Stimulated activated CD8-positive, alpha-beta memory T cell treated with anti-CD3 and anti-CD28 coated beads, Interleukin-4, amount 100 ng/mL, for 48 hours (primary cell): Measurements from ENCODE around the gene PDZD2.

ENCODE experiments used
- DNase-seq: peaks from one replicate; pipeline ENCODE4 v3.0.0-alpha.2; 2020

PDZD2 gene

GRCh38 chr5:31889001-31889561 is 250.2 kb downstream of the PDZD2 start:
- DNase-seq, result no peak

GRCh38 chr5:31890046-31890445 is 251.1 kb downstream of the PDZD2 start:
- DNase-seq, result no peak

- no peak for DNase-seq
Observed at GRCh38 chr5:31894141-31894540, 255.2 kb downstream of the PDZD2 start.

- no peak for DNase-seq
Observed at GRCh38 chr5:31895199-31895820, 256.4 kb downstream of the PDZD2 start.

GRCh38 chr5:31898036-31898632 is 259.2 kb downstream of the PDZD2 start:
- DNase-seq, result no peak

GRCh38 chr5:31900296-31900865 is 261.4 kb downstream of the PDZD2 start:
- DNase-seq, result no peak

GRCh38 chr5:31901807-31902530 is 263.0 kb downstream of the PDZD2 start:
- no peak for DNase-seq

GRCh38 chr5:31908396-31908795 is 269.5 kb downstream of the PDZD2 start:
- no peak for DNase-seq

GRCh38 chr5:31909073-31909472 is 270.1 kb downstream of the PDZD2 start:
- DNase-seq, result no peak

- no peak for DNase-seq
Observed at GRCh38 chr5:31911291-31912265, 272.6 kb downstream of the PDZD2 start.

GRCh38 chr5:31913808-31914207 is 274.9 kb downstream of the PDZD2 start:
- DNase-seq, result no peak

GRCh38 chr5:31916327-31916726 is 277.4 kb downstream of the PDZD2 start:
- no peak for DNase-seq

- DNase-seq, result no peak
Observed at GRCh38 chr5:31918739-31919138, 279.8 kb downstream of the PDZD2 start.

GRCh38 chr5:31921852-31922305 is 282.9 kb downstream of the PDZD2 start:
- no peak for DNase-seq

GRCh38 chr5:31924005-31924404 is 285.1 kb downstream of the PDZD2 start:
- DNase-seq, result no peak

- DNase-seq, result no peak
Observed at GRCh38 chr5:31931874-31932273, 292.9 kb downstream of the PDZD2 start.

GRCh38 chr5:31934156-31934555 is 295.2 kb downstream of the PDZD2 start:
- no peak for DNase-seq

GRCh38 chr5:31935496-31936369 is 296.8 kb downstream of the PDZD2 start:
- DNase-seq, result no peak

- DNase-seq, result no peak
Observed at GRCh38 chr5:31936683-31937082, 297.8 kb downstream of the PDZD2 start.

GRCh38 chr5:31937226-31937625 is 298.3 kb downstream of the PDZD2 start:
- no peak for DNase-seq

- DNase-seq, result no peak
Observed at GRCh38 chr5:31937703-31938102, 298.8 kb downstream of the PDZD2 start.
